Measurements from ENCODE around the gene VWF.

Gene VWF

GRCh38 chr12:5952031-5952430, 172.4 kb downstream of the VWF start:
- no peak for DNase-seq (ENCODE audit: low read depth in 2 of 2)

GRCh38 chr12:5948696-5949095, 175.8 kb downstream of the VWF start:
- no peak for DNase-seq (ENCODE audit: low read depth in 2 of 2)

GRCh38 chr12:5947006-5947405, 177.5 kb downstream of the VWF start:
- no peak for DNase-seq (ENCODE audit: low read depth in 2 of 2)

DNA sequence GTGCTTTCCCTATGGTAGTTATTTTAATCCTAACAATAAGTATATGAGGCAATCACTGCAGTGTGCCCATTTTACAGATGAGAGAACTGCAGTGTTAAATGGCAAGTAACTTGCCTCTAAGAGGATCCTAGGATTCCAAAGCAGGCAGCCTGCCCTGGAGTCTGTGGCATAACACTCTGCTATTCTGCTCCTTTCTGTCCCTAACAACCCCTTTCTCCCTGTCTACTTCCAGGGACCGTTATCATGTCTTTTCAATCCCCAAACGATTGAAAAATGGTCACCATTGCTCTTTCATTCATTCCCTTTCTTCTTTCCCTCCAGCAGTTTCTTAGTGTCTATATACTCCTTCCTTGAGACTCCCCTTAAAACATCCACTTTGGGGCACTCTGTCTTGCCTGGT, 178.1 kb downstream of the VWF start:
- no peak for DNase-seq (ENCODE audit: low read depth in 2 of 2)

- no peak for DNase-seq (ENCODE audit: low read depth in 2 of 2)
Measured at GRCh38 chr12:5945071-5946008, 179.1 kb downstream of the VWF start, which contains the start of gene ANO2. TSS of gene ANO2 (minus strand) at chr12:5945259. CDS start at chr12:5945217, 42 bp downstream.

- DNase-seq (ENCODE audit: low read depth in 2 of 2), result no peak
Measured at GRCh38 chr12:5944688-5945070, 179.8 kb downstream of the VWF start.

- DNase-seq (ENCODE audit: low read depth in 2 of 2), result no peak
Measured at GRCh38 chr12:5944053-5944452, 180.4 kb downstream of the VWF start.

DNA sequence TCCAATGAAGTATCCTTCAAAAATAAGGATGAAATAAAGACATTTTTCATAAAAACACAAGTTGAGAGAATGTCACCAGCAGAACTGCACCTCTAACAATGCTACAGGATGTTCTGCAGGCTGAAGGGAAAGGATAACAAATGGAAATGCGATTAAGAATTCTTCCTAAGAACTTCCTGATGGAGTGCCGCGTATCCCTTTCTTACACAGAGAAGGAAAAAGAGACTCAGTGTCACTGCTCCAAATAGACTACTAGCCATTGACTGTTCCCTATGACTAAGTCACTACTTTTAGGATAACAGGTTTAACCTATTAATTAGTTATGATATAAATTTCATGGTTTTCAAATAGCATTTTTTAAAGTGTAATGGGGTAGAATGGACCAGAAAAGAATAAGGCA, 182.6 kb downstream of the VWF start:
- no peak for DNase-seq (ENCODE audit: low read depth in 2 of 2)

- no peak for DNase-seq (ENCODE audit: low read depth in 2 of 2)
Measured at GRCh38 chr12:5927732-5928516, 196.5 kb downstream of the VWF start.

- no peak for DNase-seq (ENCODE audit: low read depth in 2 of 2)
Measured at GRCh38 chr12:5925646-5926045, 198.8 kb downstream of the VWF start.

- DNase-seq (ENCODE audit: low read depth in 2 of 2), result no peak
Measured at GRCh38 chr12:5924342-5924741, 200.1 kb downstream of the VWF start.

- no peak for DNase-seq (ENCODE audit: low read depth in 2 of 2)
Measured at GRCh38 chr12:5923751-5924150, 200.7 kb downstream of the VWF start.

GRCh38 chr12:5923043-5923605, 201.3 kb downstream of the VWF start:
- DNase-seq (ENCODE audit: low read depth in 2 of 2), result no peak

DNA sequence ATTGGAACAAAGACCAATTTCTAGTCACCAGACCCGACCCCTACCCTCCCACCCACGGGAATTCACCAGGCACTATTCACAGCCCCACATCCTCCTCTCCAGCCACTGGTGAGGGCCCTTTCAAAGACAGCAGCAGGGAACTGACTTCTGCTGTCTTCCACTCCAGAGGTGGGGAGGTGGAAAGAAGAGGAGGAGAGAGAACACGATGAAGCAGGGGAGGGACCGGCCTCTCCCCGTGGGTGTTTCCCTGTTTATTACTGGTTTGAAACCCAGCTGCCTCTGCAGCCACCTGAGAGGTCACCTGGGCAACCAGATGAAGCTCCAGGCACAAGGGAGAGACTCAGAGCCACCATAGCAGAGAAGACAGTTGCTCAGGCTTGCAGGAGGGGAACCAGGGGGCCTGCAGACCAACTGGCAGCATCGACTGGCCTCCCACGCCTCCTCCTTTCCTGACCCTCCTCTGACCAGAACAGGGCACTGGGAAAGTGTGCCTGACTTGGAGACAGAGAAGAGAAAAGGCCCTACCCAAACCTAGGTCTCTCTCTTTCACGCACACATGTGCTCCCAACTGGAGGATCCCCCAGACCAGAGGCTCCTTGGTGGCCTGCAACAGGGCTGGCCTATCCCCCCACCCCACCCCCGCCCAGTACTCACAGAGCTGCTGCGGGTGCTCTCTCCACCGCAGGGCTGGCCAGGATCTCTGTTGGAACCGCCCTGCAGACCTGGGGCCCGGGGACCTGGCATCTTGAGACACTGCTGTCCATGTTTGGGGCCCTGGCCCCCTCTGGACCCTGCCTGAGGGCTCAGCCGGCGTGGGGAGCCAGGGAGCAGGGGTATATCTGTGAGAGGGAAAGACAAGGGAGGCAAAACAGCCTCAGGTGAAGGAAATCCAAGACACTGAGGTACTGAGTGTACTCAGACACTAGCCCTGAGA, 202.2 kb downstream of the VWF start:
- no peak for DNase-seq (ENCODE audit: low read depth in 2 of 2)

- DNase-seq (ENCODE audit: low read depth in 2 of 2), result no peak
Measured at GRCh38 chr12:5921027-5921909, 203.2 kb downstream of the VWF start.

DNA sequence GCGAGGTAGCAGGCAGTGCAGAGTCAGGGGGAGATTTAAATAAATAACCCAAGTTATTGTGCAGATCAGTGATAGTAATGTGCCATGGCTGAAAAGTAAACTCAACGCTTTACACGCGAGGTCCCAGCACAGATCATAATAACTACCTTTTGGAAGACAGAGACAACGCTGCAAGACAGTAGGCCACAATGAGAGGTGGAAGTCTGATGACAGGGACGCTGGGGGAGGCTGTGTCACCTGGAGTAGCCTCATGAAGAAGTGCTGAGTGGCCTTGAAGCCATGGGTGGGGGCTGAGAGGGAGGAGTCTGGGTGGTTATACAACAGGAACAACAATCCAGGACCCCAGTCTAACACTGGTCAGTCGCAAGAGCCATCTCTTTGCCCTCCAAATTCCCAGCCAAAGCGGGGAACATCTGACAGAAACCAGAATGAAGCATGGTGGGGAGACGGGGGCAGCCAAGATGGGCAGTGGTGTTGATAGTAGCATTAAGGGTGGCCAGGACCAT, 207.6 kb downstream of the VWF start:
- DNase-seq (ENCODE audit: low read depth in 2 of 2), result no peak

GRCh38 chr12:5915511-5915910, 209.0 kb downstream of the VWF start:
- no peak for DNase-seq (ENCODE audit: low read depth in 2 of 2)

DNA sequence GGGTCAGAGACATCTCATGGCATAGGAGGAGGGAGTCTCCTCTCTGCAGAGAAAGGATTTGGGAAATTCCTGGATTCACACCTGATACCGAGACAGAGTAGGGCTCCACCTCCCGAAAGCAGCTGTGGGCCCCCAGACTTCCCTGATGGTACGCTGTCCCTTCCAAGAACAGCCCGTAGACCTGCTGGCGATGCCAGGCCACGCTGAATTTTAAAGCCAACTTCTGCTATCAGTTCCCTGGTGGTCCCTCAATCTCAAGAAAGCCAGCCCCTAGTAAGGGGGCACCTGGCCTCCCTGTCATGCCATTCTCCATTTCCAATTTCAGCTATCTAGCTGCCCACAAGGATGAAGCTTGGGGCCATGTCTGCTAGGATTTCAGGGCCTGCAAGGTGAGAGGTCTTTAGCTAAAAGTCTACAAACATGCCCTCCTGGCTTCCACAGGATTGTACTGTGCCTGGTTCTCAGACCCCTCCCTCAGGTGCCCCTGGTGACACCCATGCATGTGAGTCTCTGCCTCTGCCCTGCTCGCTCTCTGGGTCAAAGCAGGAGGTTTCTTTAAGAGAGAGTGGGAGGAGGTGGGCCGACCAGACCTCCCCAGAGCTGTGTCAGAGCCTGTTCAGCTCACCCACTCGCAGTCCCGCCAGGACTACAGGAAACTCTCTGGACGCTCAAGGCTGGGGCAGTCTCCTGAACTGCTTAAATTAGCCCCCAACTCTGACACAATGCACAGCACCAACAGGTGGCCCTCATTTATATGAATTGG, 209.9 kb downstream of the VWF start:
- no peak for DNase-seq (ENCODE audit: low read depth in 2 of 2)

DNA sequence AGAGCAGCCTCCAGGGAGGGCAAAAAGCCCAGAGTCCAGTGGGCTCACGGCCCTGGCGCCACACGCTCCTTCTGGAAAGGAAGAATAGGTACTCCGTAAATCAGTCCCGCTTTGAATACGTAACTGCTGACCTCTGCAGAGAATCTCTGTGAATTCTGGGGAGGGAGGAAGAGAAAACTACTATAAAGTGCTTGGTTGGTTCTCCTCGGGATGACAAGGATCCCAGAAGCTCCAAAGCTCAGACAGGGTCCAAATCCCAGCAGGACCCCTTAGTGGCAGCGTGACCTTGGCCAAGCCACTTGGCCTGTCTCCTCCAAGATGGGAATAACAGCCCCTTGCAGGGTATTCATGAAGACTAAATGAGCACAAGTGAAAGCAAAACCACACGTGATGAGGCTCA, 211.1 kb downstream of the VWF start:
- DNase-seq (ENCODE audit: low read depth in 2 of 2), result no peak

All from stimulated activated CD8-positive, alpha-beta memory T cell treated with anti-CD3 and anti-CD28 coated beads, Interleukin-2, amount 100 ng/mL, for 1 hour (primary cell).